ENCODE data around the gene PAQR3. TPM values are rescaled to one million over a fixed set of nuclear protein-coding genes. Genes with fewer than 3 reads are reported as not detected.

Gene PAQR3
- total RNA-seq, 1 donor = 16.6 TPM

- Histone ChIP-seq H3K4me2 (ENCODE audit: insufficient read depth, low read length) (no peak overlapping the region), H3K27ac (ENCODE audit: low read depth, low read length) (no peak overlapping the region), H3K79me2 (ENCODE audit: insufficient read depth, low read length) (no peaks in the 10 kb centered on the region), H4K20me1 (ENCODE audit: insufficient read depth, low read length) (no peaks in the 10 kb centered on the region), H2AFZ (ENCODE audit: low read length) (no peak overlapping the region), H3K36me3 (ENCODE audit: insufficient read depth, low read length) (no peaks in the 10 kb centered on the region), H3K27me3 (ENCODE audit: insufficient read depth, low read length) (no peaks in the 10 kb centered on the region), H3K9me3 (ENCODE audit: low read depth, low read length) (no peaks in the 10 kb centered on the region), H3K4me1 (ENCODE audit: insufficient read depth, low read length) (no peaks in the 10 kb centered on the region), H3K4me3 (ENCODE audit: insufficient read depth, low read length) (no peak overlapping the region)
- no peak for TF ChIP-seq CTCF (IDR thresholded peaks at IDR 0.05; ENCODE audit: extremely low read depth, low read depth, low read length)
- no peak for DNase-seq (ENCODE audit: insufficient read length, low spot score, missing footprints)
These were observed 35.1 kb downstream of the PAQR3 start for GRCh38 chr4:78904143-78904542.

GRCh38 chr4:78902298-78902697 is 36.9 kb downstream of the PAQR3 start:
- no peak for DNase-seq (ENCODE audit: insufficient read length, low spot score, missing footprints)
- Histone ChIP-seq H3K36me3 (ENCODE audit: insufficient read depth, low read length) (no peaks in the 10 kb centered on the region), H3K4me1 (ENCODE audit: insufficient read depth, low read length) (no peaks in the 10 kb centered on the region), H3K4me2 (ENCODE audit: insufficient read depth, low read length) (no peak overlapping the region), H3K27me3 (ENCODE audit: insufficient read depth, low read length) (no peaks in the 10 kb centered on the region), H4K20me1 (ENCODE audit: insufficient read depth, low read length) (no peaks in the 10 kb centered on the region), H3K79me2 (ENCODE audit: insufficient read depth, low read length) (no peaks in the 10 kb centered on the region), H3K9me3 (ENCODE audit: low read depth, low read length) (no peaks in the 10 kb centered on the region), H3K4me3 (ENCODE audit: insufficient read depth, low read length) (no peak overlapping the region), H2AFZ (ENCODE audit: low read length) (no peak overlapping the region), H3K27ac (ENCODE audit: low read depth, low read length) (no peak overlapping the region)
- TF ChIP-seq CTCF (IDR thresholded peaks at IDR 0.05; ENCODE audit: extremely low read depth, low read depth, low read length) = no peak

DNA sequence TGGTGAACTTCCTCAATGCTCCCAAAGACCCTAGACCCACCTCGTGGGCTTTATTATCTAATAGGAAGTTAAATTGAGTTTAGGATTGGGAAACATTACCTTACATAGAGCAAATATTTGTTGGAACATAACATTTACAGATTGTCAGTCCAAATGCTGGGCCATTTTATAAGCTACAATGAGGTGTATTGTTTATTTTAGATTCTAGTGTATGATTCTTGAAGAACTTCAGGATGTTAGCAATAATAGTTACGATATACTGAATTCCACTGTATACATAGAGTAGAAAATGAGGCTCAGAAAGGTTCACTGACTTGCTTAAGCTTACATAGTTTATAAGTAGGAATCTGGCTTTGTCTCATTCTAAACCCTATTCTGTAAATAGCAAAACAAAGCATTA is 37.4 kb downstream of the PAQR3 start:
- TF ChIP-seq CTCF (IDR thresholded peaks at IDR 0.05; ENCODE audit: extremely low read depth, low read depth, low read length) = no peak

DNA sequence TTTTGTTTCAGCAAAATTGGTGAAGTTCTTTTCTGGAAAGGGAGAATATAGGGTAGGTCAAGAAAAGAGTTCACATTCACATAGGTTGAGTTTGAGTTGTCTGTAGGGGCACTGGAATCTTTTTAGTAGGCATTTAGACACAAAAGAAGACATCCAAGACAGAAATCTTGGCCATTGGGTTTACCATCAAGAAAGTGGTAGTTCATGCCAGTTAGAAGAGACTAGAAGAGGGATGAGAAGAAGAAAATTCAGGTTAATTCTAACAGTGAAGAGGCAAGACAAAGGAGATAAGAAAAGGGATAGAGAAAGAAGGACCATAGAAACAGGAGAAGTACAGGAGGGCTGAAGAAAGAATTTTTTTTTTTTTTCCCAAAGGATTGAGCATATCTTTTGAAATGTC is 39.9 kb downstream of the PAQR3 start:
- Histone ChIP-seq H3K4me1 (ENCODE audit: insufficient read depth, low read length) (no peaks in the 10 kb centered on the region), H3K27me3 (ENCODE audit: insufficient read depth, low read length) (no peaks in the 10 kb centered on the region), H3K9me3 (ENCODE audit: low read depth, low read length) (no peaks in the 10 kb centered on the region), H3K36me3 (ENCODE audit: insufficient read depth, low read length) (peaks cover 7% of the 10 kb centered on the region), H3K79me2 (ENCODE audit: insufficient read depth, low read length) (no peaks in the 10 kb centered on the region), H3K27ac (ENCODE audit: low read depth, low read length) (no peak overlapping the region), H3K4me2 (ENCODE audit: insufficient read depth, low read length) (no peak overlapping the region), H2AFZ (ENCODE audit: low read length) (no peak overlapping the region), H4K20me1 (ENCODE audit: insufficient read depth, low read length) (no peaks in the 10 kb centered on the region), H3K4me3 (ENCODE audit: insufficient read depth, low read length) (no peak overlapping the region)
- DNase-seq (ENCODE audit: insufficient read length, low spot score, missing footprints) = no peak
- TF ChIP-seq CTCF (IDR thresholded peaks at IDR 0.05; ENCODE audit: extremely low read depth, low read depth, low read length) = no peak

More for the DNA sequence above, 37.4 kb downstream of the PAQR3 start:
- Histone ChIP-seq H3K79me2 (ENCODE audit: insufficient read depth, low read length) (no peaks in the 10 kb centered on the region), H3K4me1 (ENCODE audit: insufficient read depth, low read length) (no peaks in the 10 kb centered on the region), H3K27me3 (ENCODE audit: insufficient read depth, low read length) (no peaks in the 10 kb centered on the region), H3K36me3 (ENCODE audit: insufficient read depth, low read length) (no peaks in the 10 kb centered on the region), H3K4me2 (ENCODE audit: insufficient read depth, low read length) (no peak overlapping the region), H4K20me1 (ENCODE audit: insufficient read depth, low read length) (no peaks in the 10 kb centered on the region), H3K4me3 (ENCODE audit: insufficient read depth, low read length) (no peak overlapping the region), H3K27ac (ENCODE audit: low read depth, low read length) (no peak overlapping the region), H3K9me3 (ENCODE audit: low read depth, low read length) (no peaks in the 10 kb centered on the region), H2AFZ (ENCODE audit: low read length) (no peak overlapping the region)
- no peak for DNase-seq (ENCODE audit: insufficient read length, low spot score, missing footprints)
